NCI-H1105 (cell line): ENCODE data around the gene TFRC.
"Not testable (repeated sequence)": the region's sequence is repeated elsewhere in the genome, so short reads cannot be mapped to it uniquely, and the experiment has no call there.

Experiments
- DNase-seq: peaks from one replicate; lab custom pipeline; 2025; lab: John Stamatoyannopoulos, UW

The TFRC gene

GRCh38 chr3:196081834-196082618 is at the start of gene TFRC:
Gene TFRC, minus strand, starts transcription at chr3:196082090. Its CDS starts 4,991 bp downstream, at chr3:196077099.
- peak; percentile 99 for DNase-seq

GRCh38 chr3:196128172-196128843 is 46.4 kb upstream of the TFRC start:
- no peak for DNase-seq

GRCh38 chr3:196127308-196128040 is 45.6 kb upstream of the TFRC start:
- no peak for DNase-seq

- DNase-seq, result no peak
Measured at GRCh38 chr3:196124608-196125007, 42.7 kb upstream of the TFRC start.

- DNase-seq, result no peak
Measured at GRCh38 chr3:196122688-196123046, 40.8 kb upstream of the TFRC start.

- no peak for DNase-seq
Measured at GRCh38 chr3:196122021-196122687, 40.3 kb upstream of the TFRC start.

GRCh38 chr3:196121066-196121465 is 39.2 kb upstream of the TFRC start:
- DNase-seq, result no peak

- DNase-seq, result no peak
Measured at GRCh38 chr3:196120291-196120951, 38.5 kb upstream of the TFRC start.

- DNase-seq, result no peak
Measured at GRCh38 chr3:196117809-196118208, 35.9 kb upstream of the TFRC start.

- no peak for DNase-seq
Measured at GRCh38 chr3:196115678-196116083, 33.8 kb upstream of the TFRC start.

GRCh38 chr3:196111939-196112386 is 30.1 kb upstream of the TFRC start:
- no peak for DNase-seq

GRCh38 chr3:196108075-196108743 is 26.3 kb upstream of the TFRC start:
- DNase-seq, result peak; percentile 15

GRCh38 chr3:196104707-196105106 is 22.8 kb upstream of the TFRC start:
- DNase-seq, result not testable (repeated sequence)

GRCh38 chr3:196098365-196098980 is 16.6 kb upstream of the TFRC start:
- not testable (repeated sequence) for DNase-seq

GRCh38 chr3:196097373-196098154 is 15.7 kb upstream of the TFRC start:
- DNase-seq, result no peak

GRCh38 chr3:196096382-196096953 is 14.6 kb upstream of the TFRC start:
- DNase-seq, result no peak

- no peak for DNase-seq
Measured at GRCh38 chr3:196093317-196094111, 11.6 kb upstream of the TFRC start.

- no peak for DNase-seq
Measured at GRCh38 chr3:196087906-196088305, 6.0 kb upstream of the TFRC start.

- DNase-seq, result no peak
Measured at GRCh38 chr3:196082619-196082971, 705 bp upstream of the TFRC start.
